ENCODE data around the gene CDC42EP1. TPM values are rescaled to one million over a fixed set of nuclear protein-coding genes. Genes with fewer than 3 reads are reported as not detected.
"Not testable (repeated sequence)": the region's sequence is repeated elsewhere in the genome, so short reads cannot be mapped to it uniquely, and the experiment has no call there.

Gene CDC42EP1
- total RNA-seq, 2 donors from 2014 or later = 28.6 to 97.0 TPM

GRCh38 chr22:37549704-37550059 is 10.6 kb upstream of the CDC42EP1 start:
- TF ChIP-seq POLR2A (IDR thresholded peaks at IDR 0.05) (no peak), POLR2AphosphoS5 (IDR thresholded peaks at IDR 0.05) (peak; percentile 5), CTCF (IDR thresholded peaks at IDR 0.05) (peak in 2 of 4 experiments; percentile 31 to 33)
- Histone ChIP-seq H3K9me3 (no peaks in the 10 kb centered on the region), H3K27me3 (replicated peaks; ENCODE audit: insufficient read depth) (no peaks in the 10 kb centered on the region), H3K36me3 (no peaks in the 10 kb centered on the region), H3K27ac (peak overlapping the region in 1 of 2 donors; percentile 6), H3K4me3 (no peak overlapping the region), H3K4me1 (replicated peaks) (peaks cover 7% of the 10 kb centered on the region)
- WGBS = 24% methylated on average over 5 of the region's 5 CpGs
- intact Hi-C loops (cut with DNase I) = no loop called here
- peak; percentile 33 for DNase-seq (ENCODE audit: low spot score)

GRCh38 chr22:37550921-37551320 is 9.4 kb upstream of the CDC42EP1 start:
- H3K4me3 ChIP-seq; H3K27me3 ChIP-seq (replicated peaks; ENCODE audit: insufficient read depth); H3K27ac ChIP-seq; DNase-seq (ENCODE audit: low spot score); H3K4me1 ChIP-seq (replicated peaks); H3K36me3 ChIP-seq; H3K9me3 ChIP-seq; intact Hi-C loops (cut with DNase I): not testable (repeated sequence)
- WGBS = 92% methylated on average over 9 of the region's 9 CpGs

- peak overlapping the region in 1 of 2 donors; percentile 12 for H3K27ac ChIP-seq
- no peaks in the 10 kb centered on the region for H3K4me1 ChIP-seq (replicated peaks)
- H3K27me3 ChIP-seq (replicated peaks; ENCODE audit: insufficient read depth) = no peaks in the 10 kb centered on the region
- no peak for TF ChIP-seq POLR2AphosphoS5 (IDR thresholded peaks at IDR 0.05)
- TF ChIP-seq CTCF (IDR thresholded peaks at IDR 0.05) = no peak
- no peak for TF ChIP-seq POLR2A (IDR thresholded peaks at IDR 0.05)
- no peak for DNase-seq (ENCODE audit: low spot score)
- 74% methylated on average over 6 of the region's 6 CpGs for WGBS
- no peaks in the 10 kb centered on the region for H3K9me3 ChIP-seq
- no peak overlapping the region for H3K4me3 ChIP-seq
- intact Hi-C loops (cut with DNase I) = no loop called here
- no peaks in the 10 kb centered on the region for H3K36me3 ChIP-seq
Measured at GRCh38 chr22:37551981-37552380, 8.3 kb upstream of the CDC42EP1 start.

GRCh38 chr22:37552524-37553163 is 7.6 kb upstream of the CDC42EP1 start:
- Histone ChIP-seq H3K27me3 (replicated peaks; ENCODE audit: insufficient read depth) (no peaks in the 10 kb centered on the region), H3K4me1 (replicated peaks) (no peaks in the 10 kb centered on the region), H3K4me3 (no peak overlapping the region), H3K36me3 (no peaks in the 10 kb centered on the region), H3K27ac (peak overlapping the region in 1 of 2 donors; percentile 12), H3K9me3 (no peaks in the 10 kb centered on the region)
- DNase-seq (ENCODE audit: low spot score) = no peak
- TF ChIP-seq POLR2AphosphoS5 (IDR thresholded peaks at IDR 0.05) = no peak
- TF ChIP-seq POLR2A (IDR thresholded peaks at IDR 0.05) = no peak
- no peak for TF ChIP-seq CTCF (IDR thresholded peaks at IDR 0.05)
- WGBS = 30% methylated on average over 16 of the region's 16 CpGs
- intact Hi-C loops (cut with DNase I) = no loop called here

- Histone ChIP-seq H3K27me3 (replicated peaks; ENCODE audit: insufficient read depth) (no peaks in the 10 kb centered on the region), H3K27ac (no peak overlapping the region), H3K4me1 (replicated peaks) (no peaks in the 10 kb centered on the region), H3K9me3 (no peaks in the 10 kb centered on the region), H3K36me3 (no peaks in the 10 kb centered on the region), H3K4me3 (no peak overlapping the region)
- TF ChIP-seq POLR2AphosphoS5 (IDR thresholded peaks at IDR 0.05) = no peak
- TF ChIP-seq POLR2A (IDR thresholded peaks at IDR 0.05) = no peak
- TF ChIP-seq CTCF (IDR thresholded peaks at IDR 0.05) = no peak
- DNase-seq (ENCODE audit: low spot score) = no peak
- 93% methylated on average over 9 of the region's 9 CpGs for WGBS
- intact Hi-C loops (cut with DNase I) = no loop called here
Measured at GRCh38 chr22:37553725-37554124, 6.6 kb upstream of the CDC42EP1 start.
